Left lobe of liver (tissue), 2 donors: Measurements from ENCODE around the gene CPLANE1. TPM values are rescaled to one million over a fixed set of nuclear protein-coding genes. Genes with fewer than 3 reads are reported as not detected.

Experiments
- ATAC-seq: fragments of 200-7000 bp; cut with Tn5 transposase; one replicate; pipeline ENCODE4 v1.9.1; 2020; ENCODE audit warnings: mild to moderate bottlenecking, moderate library complexity
- DNase-seq: peaks from one replicate; pipeline ENCODE4 v3.0.0-alpha.2; 2020; ENCODE audit warnings: low spot score
- total RNA-seq: library from RNA; stranded (reverse); gene quantifications from one replicate; pipeline ENCODE4 v1.2.1, GENCODE V29; 2021
- donor health status: DM: no; HTN: no; CAD: no; lungs with moderate emphysema.
- donor health status: DM: no; HTN: yes; CAD: no.

The CPLANE1 gene
- total RNA-seq, 1 donor from 2014 or later, result 3.7 TPM

DNA sequence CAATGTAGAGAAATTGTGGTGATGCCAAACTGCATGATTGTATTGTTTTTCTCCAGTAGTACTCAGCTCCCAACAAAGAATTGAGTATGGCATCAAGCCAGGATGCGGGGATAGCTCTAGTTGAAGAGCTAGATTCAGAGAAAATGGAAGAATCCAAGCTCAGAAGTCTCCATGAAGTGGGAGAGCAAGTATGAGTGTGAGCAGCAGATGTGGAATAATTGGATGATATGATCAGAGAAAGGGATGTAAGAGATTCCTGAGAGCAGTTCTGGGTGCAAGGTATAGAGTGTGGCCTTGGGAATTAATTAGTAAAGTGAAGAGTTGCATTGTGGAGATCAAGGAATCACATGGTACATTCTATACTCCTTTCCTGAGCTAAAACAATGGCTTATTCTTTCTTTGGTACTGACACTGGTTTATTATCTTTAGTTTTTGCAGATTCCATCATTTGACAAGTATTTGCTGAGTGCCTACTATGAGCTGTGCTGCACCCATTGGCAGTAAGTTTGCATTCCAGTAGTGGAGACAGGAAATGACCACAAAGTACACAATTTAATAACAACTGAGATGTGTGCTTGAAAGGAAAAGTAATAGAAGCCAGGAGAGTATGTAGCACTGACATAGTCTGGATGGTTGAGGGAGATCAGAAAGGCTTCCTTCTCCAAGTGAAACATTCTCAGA, 177.1 kb downstream of the CPLANE1 start:
- no peak for DNase-seq
- no peak for ATAC-seq

GRCh38 chr5:37071487-37071886, 177.7 kb downstream of the CPLANE1 start:
- DNase-seq, result no peak

DNA sequence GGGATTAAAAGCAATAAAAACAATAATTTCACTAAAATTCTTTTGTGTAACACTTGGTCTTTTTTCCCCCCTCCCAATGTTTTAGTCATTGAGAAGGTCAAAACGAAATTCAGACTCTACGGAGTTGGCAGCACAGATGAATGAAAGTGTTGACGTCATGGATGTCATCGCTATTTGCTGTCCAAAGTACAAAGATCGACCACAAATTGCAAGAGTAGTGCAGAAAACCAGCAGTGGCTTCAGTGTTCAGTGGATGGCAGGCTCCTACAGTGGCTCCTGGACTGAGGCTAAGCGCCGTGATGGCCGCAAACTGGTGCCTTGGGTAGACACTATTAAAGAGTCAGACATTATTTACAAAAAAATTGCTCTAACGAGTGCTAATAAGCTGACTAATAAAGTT, 184.7 kb downstream of the CPLANE1 start:
- DNase-seq (no peak), ATAC-seq (peak; percentile 77)

More at GRCh38 chr5:37071487-37071886, 177.7 kb downstream of the CPLANE1 start:
- ATAC-seq, result no peak

DNA sequence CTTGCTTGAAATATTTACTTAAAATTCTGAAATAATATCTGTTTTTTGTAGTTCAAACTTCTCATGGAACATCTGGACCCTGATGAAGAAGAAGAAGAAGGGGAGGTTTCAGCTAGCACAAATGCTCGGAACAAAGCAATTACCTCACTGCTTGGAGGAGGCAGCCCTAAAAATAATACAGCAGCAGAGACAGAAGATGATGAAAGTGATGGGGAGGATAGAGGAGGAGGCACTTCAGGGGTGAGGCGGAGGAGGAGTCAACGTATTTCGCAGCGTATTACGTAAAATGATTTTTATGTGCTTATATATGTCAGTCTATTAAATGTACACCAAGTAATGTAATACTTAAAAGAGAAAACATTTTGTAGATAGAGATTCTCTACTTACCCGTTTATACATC, 185.4 kb downstream of the CPLANE1 start:
- ATAC-seq, result no peak

DNA sequence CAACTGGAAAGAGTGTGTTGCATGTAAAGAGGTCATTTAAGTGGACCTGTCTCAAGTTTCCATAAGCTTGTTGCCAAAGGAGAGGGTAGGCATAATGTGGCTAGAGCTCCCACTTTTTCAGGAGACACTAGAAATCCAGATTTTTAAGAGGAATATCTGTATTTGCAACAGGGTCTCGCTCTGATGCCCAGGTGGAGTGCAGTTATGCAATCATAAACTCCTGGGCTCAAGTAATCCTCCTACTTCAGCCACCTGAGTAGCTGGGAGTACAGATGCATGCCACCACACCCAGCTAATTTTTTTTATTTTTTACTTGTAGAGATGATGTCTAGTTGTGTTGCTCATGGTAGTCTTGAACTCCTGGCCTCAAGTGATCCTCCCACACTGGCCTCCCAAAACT, 189.1 kb downstream of the CPLANE1 start:
- no peak for DNase-seq
- no peak for ATAC-seq

More for the DNA sequence above, 185.4 kb downstream of the CPLANE1 start:
- DNase-seq, result no peak

- DNase-seq (no peak), ATAC-seq (no peak)
Observed at GRCh38 chr5:37056762-37057161, 192.4 kb downstream of the CPLANE1 start.

Other genes starting within 250 kb of the CPLANE1 start
- 7.6 TPM for gene NUP155, start 121.7 kb upstream of the CPLANE1 start, total RNA-seq
- 10.2 TPM for gene WDR70, start 129.9 kb upstream of the CPLANE1 start, total RNA-seq